A549 treated with DMSO at 1 μM for 4 hours (cell line): ENCODE results near the gene NOTCH4. TPM values are rescaled to one million over a fixed set of nuclear protein-coding genes. Genes with fewer than 3 reads are reported as not detected.

Source experiments
- total RNA-seq: library from RNA; stranded (reverse); fragments of 200-300 nt; extraction: Qiagen RNA extraction; gene quantifications from 5 replicates; pipeline ENCODE4 v1.2.3, GENCODE V29; 2022; ENCODE audit warnings: low read depth

NOTCH4 gene
- total RNA-seq: 0.47 to 0.78 TPM (median 0.69 TPM) in 5 replicates

GRCh38 chr6:32223258-32224235, at the start of gene NOTCH4:
NOTCH4 (minus strand) TSS chr6:32224067; CDS start chr6:32223928, 139 bp downstream.

GRCh38 chr6:32192608-32193039, 31.2 kb downstream of the NOTCH4 start, which contains the start of gene GPSM3:
GPSM3 (minus strand) TSS chr6:32192643; CDS start chr6:32192513, 130 bp downstream.

GRCh38 chr6:32190054-32190851, 33.6 kb downstream of the NOTCH4 start, which contains the start of gene PBX2:
PBX2 (minus strand) TSS chr6:32190202; CDS start chr6:32189915, 287 bp downstream.

GRCh38 chr6:32184084-32184640, 39.7 kb downstream of the NOTCH4 start, which contains the start of gene AGER:
AGER (minus strand) TSS chr6:32184253; CDS start chr6:32184222, 31 bp downstream.

GRCh38 chr6:32177788-32178546, 45.9 kb downstream of the NOTCH4 start, which contains the start of gene RNF5:
RNF5 (plus strand) TSS chr6:32178405; CDS start chr6:32178512, 107 bp downstream.

GRCh38 chr6:32175711-32176475, 48.0 kb downstream of the NOTCH4 start, which contains the start of gene AGPAT1:
AGPAT1 (minus strand) TSS chr6:32176084; CDS start chr6:32171496, 4,588 bp downstream.

GRCh38 chr6:32164295-32164694, 59.6 kb downstream of the NOTCH4 start, which contains the start of gene EGFL8:
EGFL8 (plus strand) TSS chr6:32164595; CDS start chr6:32166166, 1,571 bp downstream.

GRCh38 chr6:32153564-32154513, 70.0 kb downstream of the NOTCH4 start, which contains the start of gene PPT2:
PPT2 (plus strand) TSS chr6:32154141; CDS start chr6:32154595, 454 bp downstream.

GRCh38 chr6:32151863-32152768, 71.8 kb downstream of the NOTCH4 start, which contains the start of gene PRRT1:
PRRT1 (minus strand) TSS chr6:32151939; CDS start chr6:32151827, 112 bp downstream.

Other genes with a start within 250 kb of the NOTCH4 start
- 1.00 to 1.6 TPM (median 1.2 TPM) in 5 replicates for gene C4A, start 242.0 kb downstream of the NOTCH4 start, total RNA-seq
- gene C4B, start 209.3 kb downstream of the NOTCH4 start, total RNA-seq: 0.72 to 1.2 TPM (median 0.84 TPM) in 5 replicates
- 0.06 TPM in 1 of 5 replicates, not detected in the others for gene CYP21A2, start 185.7 kb downstream of the NOTCH4 start, total RNA-seq
- 0.38 to 1.0 TPM (median 0.69 TPM) in 5 replicates for gene TNXB, start 114.7 kb downstream of the NOTCH4 start, total RNA-seq
- 28.7 to 38.6 TPM (median 35.4 TPM) in 5 replicates for gene ATF6B, start 95.8 kb downstream of the NOTCH4 start, total RNA-seq
- 7.2 to 9.2 TPM (median 8.4 TPM) in 5 replicates for gene FKBPL, start 93.8 kb downstream of the NOTCH4 start, total RNA-seq
- 0.58 to 0.95 TPM (median 0.74 TPM) in 5 replicates for gene PRRT1, start 72.1 kb downstream of the NOTCH4 start, total RNA-seq
- 8.4 to 10.4 TPM (median 8.8 TPM) in 5 replicates for gene PPT2, start 69.9 kb downstream of the NOTCH4 start, total RNA-seq
- 0.73 to 2.2 TPM (median 1.5 TPM) in 5 replicates for gene EGFL8, start 59.5 kb downstream of the NOTCH4 start, total RNA-seq
- 33.2 to 42.8 TPM (median 39.6 TPM) in 5 replicates for gene AGPAT1, start 48.0 kb downstream of the NOTCH4 start, total RNA-seq
- gene RNF5, start 45.7 kb downstream of the NOTCH4 start, total RNA-seq: 36.2 to 45.9 TPM (median 44.5 TPM) in 5 replicates
- 1.4 to 2.3 TPM (median 2.1 TPM) in 5 replicates for gene AGER, start 39.8 kb downstream of the NOTCH4 start, total RNA-seq
- 17.0 to 21.1 TPM (median 18.5 TPM) in 5 replicates for gene PBX2, start 33.9 kb downstream of the NOTCH4 start, total RNA-seq
- gene GPSM3, start 31.4 kb downstream of the NOTCH4 start, total RNA-seq: 0.24 to 0.55 TPM (median 0.34 TPM) in 5 replicates
- gene TSBP1, start 147.8 kb upstream of the NOTCH4 start, total RNA-seq: not detected in 5 replicates
- not detected in 5 replicates for gene BTNL2, start 183.1 kb upstream of the NOTCH4 start, total RNA-seq
- not detected in 5 replicates for gene HLA-DRA, start 215.8 kb upstream of the NOTCH4 start, total RNA-seq